H9 (cell line): Measurements from ENCODE around the gene SCN1A. TPM values are rescaled to one million over a fixed set of nuclear protein-coding genes. Genes with fewer than 3 reads are reported as not detected.

Experiments used
- DNase-seq: peaks from one replicate; pipeline ENCODE4 v3.0.0-alpha.2; 2017
- H2AFZ ChIP-seq: one replicate; pipeline ENCODE4 v1.6.1; 2013; ENCODE audit warnings: mild to moderate bottlenecking, low read length, control low read depth, moderate library complexity
- H2AK5ac ChIP-seq: 2 replicates; pipeline ENCODE4 v1.6.1; 2013; ENCODE audit warnings: low read length, control low read depth, mixed read lengths; ENCODE audit not compliant: insufficient read length
- H2BK120ac ChIP-seq: one replicate; pipeline ENCODE4 v1.6.1; 2013; ENCODE audit warnings: low read depth, mild to moderate bottlenecking, low read length, control low read depth, inconsistent platforms; ENCODE audit not compliant: poor library complexity, severe bottlenecking
- H2BK12ac ChIP-seq: 2 replicates; pipeline ENCODE4 v1.6.1; 2013; ENCODE audit warnings: low read length, control low read depth, mixed read lengths, low read depth; ENCODE audit not compliant: insufficient read length
- H2BK15ac ChIP-seq: 2 replicates; pipeline ENCODE4 v1.6.1; 2013; ENCODE audit warnings: low read depth, low read length, control low read depth
- H2BK20ac ChIP-seq: one replicate; pipeline ENCODE4 v1.6.1; 2013; ENCODE audit warnings: low read depth, mild to moderate bottlenecking, low read length, control low read depth, inconsistent platforms; ENCODE audit not compliant: poor library complexity, severe bottlenecking
- H2BK5ac ChIP-seq: 2 replicates; pipeline ENCODE4 v1.6.1; 2013; ENCODE audit warnings: low read length, control low read depth, mixed read lengths; ENCODE audit not compliant: insufficient read length
- H3K14ac ChIP-seq: 2 replicates; pipeline ENCODE4 v1.6.1; 2013; ENCODE audit warnings: low read length, control low read depth; ENCODE audit not compliant: insufficient read depth
- H3K18ac ChIP-seq: 2 replicates; pipeline ENCODE4 v1.6.1; 2013; ENCODE audit warnings: low read depth, mild to moderate bottlenecking, mixed read lengths, low read length, control low read depth; ENCODE audit not compliant: insufficient read length
- H3K23ac ChIP-seq: 2 replicates; pipeline ENCODE4 v1.6.1; 2013; ENCODE audit warnings: low read length, control low read depth, mixed read lengths, low read depth; ENCODE audit not compliant: insufficient read length
- H3K23me2 ChIP-seq: 2 replicates; pipeline ENCODE4 v1.6.1; 2013; ENCODE audit warnings: low read depth, mild to moderate bottlenecking, mixed read lengths, low read length, control low read depth; ENCODE audit not compliant: insufficient read length, poor library complexity, severe bottlenecking
- H3K27ac ChIP-seq: 2 replicates; pipeline ENCODE4 v1.5.1; 2013; ENCODE audit warnings: low read length, control low read depth, mixed read lengths, low read depth; ENCODE audit not compliant: insufficient read length
- H3K27me3 ChIP-seq: 2 replicates; pipeline ENCODE4 v1.6.1; 2013; ENCODE audit warnings: low read length, control low read depth, inconsistent platforms; ENCODE audit not compliant: insufficient read depth
- H3K4ac ChIP-seq: 2 replicates; pipeline ENCODE4 v1.6.1; 2013; ENCODE audit warnings: low read depth, mild to moderate bottlenecking, control low read depth, inconsistent platforms, low read length, moderate library complexity
- H3K4me1 ChIP-seq: 2 replicates; pipeline ENCODE4 v1.6.1; 2013; ENCODE audit warnings: low read length, control low read depth, inconsistent platforms; ENCODE audit not compliant: insufficient read depth
- H3K4me2 ChIP-seq: 2 replicates; pipeline ENCODE4 v1.6.1; 2013; ENCODE audit warnings: low read length, control low read depth, mixed read lengths; ENCODE audit not compliant: insufficient read length, insufficient read depth
- H3K56ac ChIP-seq: 2 replicates; pipeline ENCODE4 v1.6.1; 2013; ENCODE audit warnings: low read depth, mild to moderate bottlenecking, mixed read lengths, low read length, control low read depth; ENCODE audit not compliant: insufficient read length
- H3K79me1 ChIP-seq: 2 replicates; pipeline ENCODE4 v1.6.1; 2013; ENCODE audit warnings: low read depth, mild to moderate bottlenecking, moderate library complexity, low read length, control low read depth, inconsistent platforms; ENCODE audit not compliant: insufficient read depth, poor library complexity, severe bottlenecking
- H3K79me2 ChIP-seq: 2 replicates; pipeline ENCODE4 v1.6.1; 2013; ENCODE audit warnings: low read length, control low read depth, inconsistent platforms; ENCODE audit not compliant: insufficient read depth
- H3K9ac ChIP-seq: 2 replicates; pipeline ENCODE4 v1.6.1; 2013; ENCODE audit warnings: low read length, control low read depth, mixed read lengths; ENCODE audit not compliant: insufficient read length; ENCODE audit errors: extremely low read depth
- H3K9me3 ChIP-seq: one replicate; pipeline ENCODE4 v1.6.1; 2013; ENCODE audit warnings: low read depth, low read length, inconsistent platforms; ENCODE audit not compliant: control insufficient read depth
- H3T11ph ChIP-seq: one replicate; pipeline ENCODE4 v1.6.1; 2013; ENCODE audit warnings: mild to moderate bottlenecking, low read length, control low read depth, inconsistent platforms
- H4K20me1 ChIP-seq: one replicate; pipeline ENCODE4 v1.6.1; 2013; ENCODE audit not compliant: control insufficient read depth, insufficient read length, insufficient read depth
- H4K5ac ChIP-seq: 2 replicates; pipeline ENCODE4 v1.6.1; 2013; ENCODE audit warnings: low read depth, mild to moderate bottlenecking, mixed read lengths, low read length, control low read depth; ENCODE audit not compliant: insufficient read length
- H4K8ac ChIP-seq: replicated peaks from 2 replicates; pipeline ENCODE4 v1.6.1; 2013; ENCODE audit warnings: low read length, control low read depth, mixed read lengths, low read depth; ENCODE audit not compliant: insufficient read length
- H4K91ac ChIP-seq: 2 replicates; pipeline ENCODE4 v1.6.1; 2013; ENCODE audit warnings: low read depth, mild to moderate bottlenecking, moderate library complexity, mixed read lengths, low read length, control low read depth; ENCODE audit not compliant: insufficient read length
- H3K27ac Mint-ChIP-seq, 3 experiments: 2 replicates in 2 of 3; 3 replicates in 1 of 3; pipeline ENCODE4 v1.8.0; 2020 to 2021; ENCODE audit warnings: mixed read lengths in 3 of 3, mild to moderate bottlenecking in 1 of 3, moderate library complexity in 1 of 3
- H3K27me3 Mint-ChIP-seq: 2 replicates; pipeline ENCODE4 v1.8.0; 2021; ENCODE audit warnings: low read depth, mild to moderate bottlenecking, moderate library complexity, mixed read lengths
- H3K36me3 Mint-ChIP-seq, 3 experiments: 2 replicates in 2 of 3; 3 replicates in 1 of 3; pipeline ENCODE4 v1.8.0; 2020 to 2021; ENCODE audit warnings: low read depth in 3 of 3, mixed read lengths in 3 of 3; ENCODE audit not compliant: insufficient read depth in 1 of 3
- H3K4me1 Mint-ChIP-seq, 2 experiments: 2 replicates each; pipeline ENCODE4 v1.8.0; 2020; ENCODE audit warnings: mixed read lengths in 2 of 2
- H3K4me3 Mint-ChIP-seq, 2 experiments: 2 replicates in 1 of 2; 3 replicates in 1 of 2; pipeline ENCODE4 v1.8.0; 2020 to 2021; ENCODE audit warnings: mild to moderate bottlenecking in 2 of 2, mixed read lengths in 2 of 2, moderate library complexity in 1 of 2
- H3K9me3 Mint-ChIP-seq, 2 experiments: 2 replicates in 1 of 2; 3 replicates in 1 of 2; pipeline ENCODE4 v1.8.0; 2020; ENCODE audit warnings: mild to moderate bottlenecking in 2 of 2, mixed read lengths in 2 of 2, moderate library complexity in 1 of 2
- WGBS: extraction: QIAGEN DNeasy Blood & Tissue Kit; methylation state at CpG from one replicate; pipeline ENCODE4 v1.1.7; 2013; ENCODE audit warnings: missing lambda C conversion rate, low lambda C conversion rate, mixed read lengths; ENCODE audit not compliant: insufficient read length; ENCODE audit errors: extremely low coverage; 5-methylcytosine and 5-hydroxymethylcytosine counted together
- total RNA-seq: library from RNA; stranded (reverse); gene quantifications from 2 replicates; pipeline ENCODE4 v1.2.1, GENCODE V29; 2021
- TF ChIP-seq, protein P1 (sequence below): fragments of 200-600 bp; sonication (generic); conservative IDR thresholded peaks from 3 replicates; pipeline ENCODE4 v1.8.0; 2021; ENCODE audit warnings: antibody characterized with exemption, mild to moderate bottlenecking

Gene SCN1A
- total RNA-seq, 1 experiment from 2014 or later, result 0.13 TPM

DNA sequence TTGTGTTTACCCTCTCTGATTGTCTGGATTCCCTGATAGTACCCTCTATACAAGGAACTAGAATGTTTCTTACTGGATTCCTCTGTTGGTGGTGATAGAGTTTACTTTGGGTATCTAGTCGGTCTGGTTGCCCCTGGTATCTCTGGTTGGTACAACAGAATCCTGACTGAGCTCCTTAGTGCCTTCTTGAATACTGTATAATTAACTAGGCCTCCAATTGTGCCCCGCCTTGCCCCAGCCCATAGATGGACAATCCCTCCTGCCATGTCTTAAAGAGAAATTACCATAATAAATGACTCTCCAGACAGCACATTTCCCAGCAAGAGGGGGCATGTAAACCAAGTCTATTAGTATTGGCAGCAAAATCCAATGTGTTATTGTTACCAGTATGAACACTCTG, 2.3 kb downstream of the SCN1A start:
- no peak overlapping the region for H2BK15ac ChIP-seq
- H3K4me2 ChIP-seq, result no peak overlapping the region
- H3K79me2 ChIP-seq, result no peaks in the 10 kb centered on the region
- no peak overlapping the region for H3K23ac ChIP-seq
- no peak overlapping the region for H3K27ac ChIP-seq
- H3K14ac ChIP-seq, result no peak overlapping the region
- WGBS, result no CpG with 5 or more reads among the region's 2 CpGs
- no peak overlapping the region for H3K4ac ChIP-seq
- no peak overlapping the region for H2BK12ac ChIP-seq
- H4K91ac ChIP-seq, result no peak overlapping the region
- H3K79me1 ChIP-seq, result no peaks in the 10 kb centered on the region
- H3K4me1 Mint-ChIP-seq, result peaks cover 29 to 30% of the 10 kb centered on the region in 2 experiments
- no peaks in the 10 kb centered on the region for H3K9me3 ChIP-seq
- peak overlapping the region; percentile 36 for H2AFZ ChIP-seq
- H3K56ac ChIP-seq, result no peak overlapping the region
- H3K9ac ChIP-seq, result no peak overlapping the region
- no peak overlapping the region for H3K18ac ChIP-seq
- no peaks in the 10 kb centered on the region; a peak in 1 of 7 replicates for H3K36me3 Mint-ChIP-seq
- no peaks in the 10 kb centered on the region for H3K27me3 ChIP-seq
- H2BK5ac ChIP-seq, result no peak overlapping the region
- H3K27me3 Mint-ChIP-seq, result no peaks in the 10 kb centered on the region
- H4K5ac ChIP-seq, result no peak overlapping the region
- H2BK120ac ChIP-seq, result no peak overlapping the region
- peaks cover 10% of the 10 kb centered on the region; the same call in 1 of the 2 replicates for H3K4me1 ChIP-seq
- H3K27ac Mint-ChIP-seq, result peak overlapping the region in 1 of 3 experiments; percentile 50; a peak in 1 of 7 replicates
- no peak overlapping the region; a peak in 1 of 5 replicates for H3K4me3 Mint-ChIP-seq
- no peaks in the 10 kb centered on the region for H3K9me3 Mint-ChIP-seq
- TF ChIP-seq, protein P1, sequence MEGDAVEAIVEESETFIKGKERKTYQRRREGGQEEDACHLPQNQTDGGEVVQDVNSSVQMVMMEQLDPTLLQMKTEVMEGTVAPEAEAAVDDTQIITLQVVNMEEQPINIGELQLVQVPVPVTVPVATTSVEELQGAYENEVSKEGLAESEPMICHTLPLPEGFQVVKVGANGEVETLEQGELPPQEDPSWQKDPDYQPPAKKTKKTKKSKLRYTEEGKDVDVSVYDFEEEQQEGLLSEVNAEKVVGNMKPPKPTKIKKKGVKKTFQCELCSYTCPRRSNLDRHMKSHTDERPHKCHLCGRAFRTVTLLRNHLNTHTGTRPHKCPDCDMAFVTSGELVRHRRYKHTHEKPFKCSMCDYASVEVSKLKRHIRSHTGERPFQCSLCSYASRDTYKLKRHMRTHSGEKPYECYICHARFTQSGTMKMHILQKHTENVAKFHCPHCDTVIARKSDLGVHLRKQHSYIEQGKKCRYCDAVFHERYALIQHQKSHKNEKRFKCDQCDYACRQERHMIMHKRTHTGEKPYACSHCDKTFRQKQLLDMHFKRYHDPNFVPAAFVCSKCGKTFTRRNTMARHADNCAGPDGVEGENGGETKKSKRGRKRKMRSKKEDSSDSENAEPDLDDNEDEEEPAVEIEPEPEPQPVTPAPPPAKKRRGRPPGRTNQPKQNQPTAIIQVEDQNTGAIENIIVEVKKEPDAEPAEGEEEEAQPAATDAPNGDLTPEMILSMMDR, result no peak
- H4K8ac ChIP-seq, result no peak overlapping the region
- H4K20me1 ChIP-seq, result no peaks in the 10 kb centered on the region
- H2AK5ac ChIP-seq, result no peak overlapping the region
- DNase-seq, result no peak
- no peak overlapping the region for H2BK20ac ChIP-seq
- H3T11ph ChIP-seq, result peak overlapping the region; percentile 30
- peaks cover 2% of the 10 kb centered on the region for H3K23me2 ChIP-seq
